H1 (cell line): ENCODE results near the gene AKIRIN2. TPM values are rescaled to one million over a fixed set of nuclear protein-coding genes. Genes with fewer than 3 reads are reported as not detected.

Experiments used
- CTCF ChIA-PET: fragments of 300-600 bp; sonication (Branson Sonifier 250); formaldehyde crosslinking; loops from one replicate; lab custom pipeline; 2021; ENCODE audit not compliant: partially characterized antibody; lab: Charles Lee
- POLR2A ChIA-PET: fragments of 300-600 bp; sonication (Branson Sonifier 250); formaldehyde crosslinking; loops from one replicate; lab custom pipeline; 2021; ENCODE audit warnings: inconsistent platforms; ENCODE audit not compliant: partially characterized antibody; lab: Charles Lee
- DNase-seq, 2 experiments: peaks; one replicate each; pipeline versions ENCODE4 v3.0.0 to v3.0.0-alpha.2; 2010 to 2022; ENCODE audit warnings: low spot score in 2 of 2, low read depth in 1 of 2, mixed read lengths in 1 of 2
- FAIRE-seq: peaks from 2 replicates; lab custom pipeline; 2011; peaks lifted over from hg19 to GRCh38; lab: Jason Lieb, UNC
- H2AFZ ChIP-seq: 2 replicates; pipeline ENCODE4 v1.8.1; 2012; ENCODE audit warnings: low read length, inconsistent platforms
- H2AK5ac ChIP-seq: 2 replicates; pipeline ENCODE4 v1.6.1; 2013; ENCODE audit warnings: low read depth, low read length
- H2BK120ac ChIP-seq: replicated peaks from 2 replicates; pipeline ENCODE3; 2013; ENCODE audit warnings: low read depth, low read length, inconsistent platforms
- H2BK12ac ChIP-seq: 2 replicates; pipeline ENCODE4 v1.6.1; 2013; ENCODE audit warnings: low read depth, low read length
- H2BK15ac ChIP-seq: 2 replicates; pipeline ENCODE4 v1.6.1; 2013; ENCODE audit warnings: low read length
- H2BK20ac ChIP-seq: 2 replicates; pipeline ENCODE4 v1.6.1; 2013; ENCODE audit warnings: low read length
- H2BK5ac ChIP-seq: 2 replicates; pipeline ENCODE4 v1.6.1; 2013; ENCODE audit warnings: low read depth, low read length
- H3K14ac ChIP-seq: 2 replicates; pipeline ENCODE4 v1.6.1; 2013; ENCODE audit warnings: inconsistent platforms; ENCODE audit not compliant: insufficient read length
- H3K18ac ChIP-seq: 2 replicates; pipeline ENCODE4 v1.6.1; 2013; ENCODE audit warnings: low read length; ENCODE audit errors: extremely low read depth
- H3K23ac ChIP-seq: 2 replicates; pipeline ENCODE4 v1.6.1; 2013; ENCODE audit warnings: inconsistent platforms; ENCODE audit not compliant: insufficient read length
- H3K23me2 ChIP-seq: 2 replicates; pipeline ENCODE4 v1.6.1; 2013; ENCODE audit warnings: low read depth, low read length
- H3K27ac ChIP-seq: 2 replicates; pipeline ENCODE4 v1.6.1; 2011; ENCODE audit warnings: low read depth, low read length, inconsistent platforms
- H3K27me3 ChIP-seq, 4 experiments: replicated peaks in 1 of 4; 1 replicate in 1 of 4; 2 replicates in 3 of 4; pipeline versions ENCODE4 v1.6.1 to v1.8.1; 2011 to 2013; ENCODE audit warnings: low read length in 3 of 4, mild to moderate bottlenecking in 3 of 4, inconsistent platforms in 2 of 4, mixed read lengths in 2 of 4, moderate library complexity in 1 of 4; ENCODE audit not compliant: control insufficient read depth in 3 of 4, insufficient read depth in 3 of 4; ENCODE audit errors: extremely low read depth in 1 of 4
- H3K36me3 ChIP-seq, 4 experiments: 2 replicates each; pipeline versions ENCODE4 v1.6.1 to v1.8.1; 2011 to 2013; ENCODE audit warnings: mild to moderate bottlenecking in 4 of 4, low read length in 3 of 4, moderate library complexity in 2 of 4, control low read depth in 1 of 4, inconsistent platforms in 1 of 4; ENCODE audit not compliant: insufficient read depth in 4 of 4, control insufficient read depth in 2 of 4
- H3K4ac ChIP-seq: replicated peaks from 2 replicates; pipeline ENCODE3; 2013; ENCODE audit warnings: low read length, low read depth, mixed read lengths, inconsistent platforms; ENCODE audit not compliant: insufficient read length
- H3K4me1 ChIP-seq, 4 experiments: replicated peaks in 1 of 4; 1 replicate in 1 of 4; 2 replicates in 3 of 4; pipeline versions ENCODE4 v1.6.1 to v1.8.1; 2011 to 2013; ENCODE audit warnings: low read length in 3 of 4, inconsistent platforms in 2 of 4, mixed read lengths in 1 of 4; ENCODE audit not compliant: insufficient read depth in 4 of 4, control insufficient read depth in 3 of 4
- H3K4me2 ChIP-seq, 2 experiments: 2 replicates each; pipeline versions ENCODE4 v1.6.1 to v1.8.1; 2011 to 2013; ENCODE audit warnings: low read depth in 2 of 2, low read length in 2 of 2, control low read depth in 1 of 2, inconsistent platforms in 1 of 2, mild to moderate bottlenecking in 1 of 2; ENCODE audit not compliant: insufficient read depth in 1 of 2
- H3K4me3 ChIP-seq, 4 experiments: fragments of 200-600, 300-600 bp in 1 of 4; sonication (generic), shearing (Covaris generic), sonication (Bioruptor Twin) in 1 of 4; 2 replicates each; pipeline versions ENCODE4 v1.5.1 to v1.8.1; 2011 to 2016; ENCODE audit warnings: low read length in 4 of 4, low read depth in 3 of 4, control low read depth in 2 of 4, inconsistent platforms in 2 of 4, mild to moderate bottlenecking in 2 of 4, mixed read lengths in 1 of 4, moderate library complexity in 1 of 4; ENCODE audit not compliant: insufficient read depth in 2 of 4; ENCODE audit errors: extremely low read depth in 1 of 4
- H3K56ac ChIP-seq: replicated peaks from 2 replicates; pipeline ENCODE3; 2013; ENCODE audit warnings: low read depth, mild to moderate bottlenecking, mixed read lengths, low read length, inconsistent platforms; ENCODE audit not compliant: insufficient read length
- H3K79me1 ChIP-seq: 2 replicates; pipeline ENCODE4 v1.6.1; 2013; ENCODE audit warnings: low read depth, low read length, control low read depth
- H3K79me2 ChIP-seq, 2 experiments: 2 replicates each; pipeline versions ENCODE4 v1.6.1 to v1.8.1; 2012 to 2013; ENCODE audit warnings: low read length in 2 of 2, mild to moderate bottlenecking in 2 of 2, inconsistent platforms in 1 of 2; ENCODE audit not compliant: insufficient read depth in 2 of 2, control insufficient read depth in 1 of 2
- H3K9ac ChIP-seq, 4 experiments: replicated peaks in 1 of 4; 1 replicate in 1 of 4; 2 replicates in 3 of 4; pipeline versions ENCODE4 v1.6.1 to v1.8.1; 2011 to 2013; ENCODE audit warnings: low read depth in 3 of 4, low read length in 3 of 4, control low read depth in 2 of 4, mild to moderate bottlenecking in 2 of 4, moderate library complexity in 2 of 4, inconsistent platforms in 1 of 4; ENCODE audit errors: extremely low read depth in 1 of 4
- H3K9me3 ChIP-seq, 2 experiments: 2 replicates each; pipeline versions ENCODE4 v1.6.1 to v1.8.1; 2012 to 2013; ENCODE audit warnings: mild to moderate bottlenecking in 2 of 2, moderate library complexity in 2 of 2, control low read depth in 1 of 2, inconsistent platforms in 1 of 2, low read depth in 1 of 2, low read length in 1 of 2, mixed read lengths in 1 of 2; ENCODE audit not compliant: insufficient read depth in 2 of 2
- H4K20me1 ChIP-seq, 2 experiments: replicated peaks in 1 of 2; 2 replicates each; pipeline versions ENCODE3 to v1.8.1; 2011 to 2013; ENCODE audit warnings: inconsistent platforms in 2 of 2, low read length in 2 of 2, mild to moderate bottlenecking in 1 of 2; ENCODE audit not compliant: insufficient read depth in 2 of 2, control insufficient read depth in 1 of 2
- H4K5ac ChIP-seq: 2 replicates; pipeline ENCODE4 v1.6.1; 2013; ENCODE audit warnings: low read length, low read depth, mixed read lengths, inconsistent platforms; ENCODE audit not compliant: insufficient read length
- H4K8ac ChIP-seq: 2 replicates; pipeline ENCODE4 v1.8.0; 2013; ENCODE audit warnings: mild to moderate bottlenecking, moderate library complexity, low read length, inconsistent platforms; ENCODE audit not compliant: insufficient read depth; ENCODE audit errors: extremely low read depth
- H4K91ac ChIP-seq: replicated peaks from 2 replicates; pipeline ENCODE3; 2013; ENCODE audit warnings: low read length, mixed read lengths, inconsistent platforms; ENCODE audit not compliant: insufficient read length
- BCL11A ChIP-seq, 2 experiments: IDR thresholded peaks; one replicate each; pipeline ENCODE4 v1.6.1; 2011; ENCODE audit warnings: low read depth in 2 of 2, low read length in 2 of 2, mild to moderate bottlenecking in 2 of 2
- CBX8 ChIP-seq: fragments of 300-800, 300-1000 bp; sonication (generic); IDR thresholded peaks from 2 replicates; pipeline ENCODE4 v1.7.1; 2016; ENCODE audit warnings: low read depth, low read length, borderline replicate concordance
- CTBP2 ChIP-seq: IDR thresholded peaks from 2 replicates; pipeline ENCODE4 v1.7.0; 2011; ENCODE audit warnings: borderline replicate concordance, mild to moderate bottlenecking, moderate library complexity, mixed read lengths, low read length; ENCODE audit not compliant: insufficient read depth, insufficient read length
- FOSL1 ChIP-seq: IDR thresholded peaks from 2 replicates; pipeline ENCODE4 v1.6.1; 2011; ENCODE audit warnings: mild to moderate bottlenecking, low read depth, low read length, moderate library complexity; ENCODE audit not compliant: insufficient read depth
- MAFK ChIP-seq: IDR thresholded peaks from 2 replicates; pipeline ENCODE4 v1.6.1; 2012; ENCODE audit warnings: low read depth, mild to moderate bottlenecking, improper control_type of control experiment, low read length
- NANOG ChIP-seq: IDR thresholded peaks from 2 replicates; pipeline ENCODE4 v1.6.1; 2011; ENCODE audit warnings: low read length, low read depth, mild to moderate bottlenecking, inconsistent platforms; ENCODE audit not compliant: insufficient read depth, poor library complexity, severe bottlenecking
- RAD21 ChIP-seq, 2 experiments: IDR thresholded peaks in 1 of 2; conservative IDR thresholded peaks in 1 of 2; 2 replicates each; pipeline ENCODE4 v1.6.1; 2011; ENCODE audit warnings: low read depth in 2 of 2, low read length in 2 of 2, improper control_type of control experiment in 1 of 2, inconsistent platforms in 1 of 2, mild to moderate bottlenecking in 1 of 2, moderate library complexity in 1 of 2
- RNF2 ChIP-seq: fragments of 200-900, 300-1000 bp; sonication (generic); IDR thresholded peaks from 2 replicates; pipeline ENCODE4 v1.7.1; 2016; ENCODE audit warnings: borderline replicate concordance, low read depth, mild to moderate bottlenecking, antibody characterized with exemption, low read length; ENCODE audit not compliant: poor library complexity, severe bottlenecking; ENCODE audit errors: missing control alignments
- SP1 ChIP-seq: IDR thresholded peaks from 2 replicates; pipeline ENCODE4 v1.6.1; 2011; ENCODE audit warnings: low read depth, low read length
- SP2 ChIP-seq: IDR thresholded peaks from 2 replicates; pipeline ENCODE4 v1.6.1; 2012; ENCODE audit warnings: mild to moderate bottlenecking, low read length, inconsistent platforms
- TAF1 ChIP-seq: IDR thresholded peaks from 2 replicates; pipeline ENCODE4 v1.6.1; 2011; ENCODE audit warnings: mild to moderate bottlenecking, low read depth, low read length
- WGBS, 2 experiments: shearing (Covaris generic) in 1 of 2; methylation state at CpG; one replicate each; pipeline versions ENCODE4 v1.1.6 to v1.1.7; 2013 to 2015; ENCODE audit warnings: low lambda C conversion rate in 2 of 2, mixed read lengths in 2 of 2, inconsistent platforms in 1 of 2, low coverage in 1 of 2, missing lambda C conversion rate in 1 of 2; ENCODE audit not compliant: insufficient replicate concordance in 2 of 2, insufficient coverage in 1 of 2, insufficient read length in 1 of 2; ENCODE audit errors: extremely low coverage in 1 of 2, missing lambda C conversion rate in 1 of 2; 5-methylcytosine and 5-hydroxymethylcytosine counted together
- polyA plus RNA-seq, 7 experiments: library from polyadenylated mRNA; depleted of rRNA in 3 of 7; stranded (reverse) in 5 of 7; unstranded in 2 of 7; fragments of >200 nt in 5 of 7; fragments of 200-250 nt in 2 of 7; gene quantifications; 1 replicate in 5 of 7; 2 replicates in 1 of 7; 4 replicates in 1 of 7; pipeline versions ENCODE4 v1.2.1 to v1.2.3, GENCODE V29; 2011 to 2013; ENCODE audit warnings: missing spikeins in 2 of 7, mixed read lengths in 2 of 7
- total RNA-seq: library from RNA; stranded (reverse); fragmentation: NEBNext Ultra II Directional; extraction: Animal tissue kit (Norgen Biotek cat#: 25700); gene quantifications from 2 replicates; pipeline ENCODE4 v1.2.1, GENCODE V29; 2021

Gene AKIRIN2
- total and polyA plus RNA-seq, 2 of the 8 experiments (the other 6 are each of a cell fraction or from before 2014, with no cell fraction given) = 35.6 to 75.3 TPM

GRCh38 chr6:87641065-87641692 is 60.9 kb downstream of the AKIRIN2 start:
- no peak overlapping the region for H2BK120ac ChIP-seq
- H2BK15ac ChIP-seq = no peak overlapping the region
- no peak overlapping the region for H3K14ac ChIP-seq
- no peaks in the 10 kb centered on the region for H3K9me3 ChIP-seq
- H3K27me3 ChIP-seq = no peaks in the 10 kb centered on the region
- H3K4me2 ChIP-seq = no peak overlapping the region
- peaks cover 0 to 3% of the 10 kb centered on the region in 2 experiments for H4K20me1 ChIP-seq
- H3K23ac ChIP-seq = no peak overlapping the region
- no peaks in the 10 kb centered on the region for H3K79me1 ChIP-seq
- CTCF ChIA-PET = interaction anchor here (0.5 to 1.6 kb wide), 4 partner anchors 9 to 509 kb away, joined by 3 read pairs; no protein-coding TSS in a partner anchor
- no peak overlapping the region for H3K4me3 ChIP-seq
- H2BK20ac ChIP-seq = no peak overlapping the region
- H3K23me2 ChIP-seq = no peaks in the 10 kb centered on the region
- TF ChIP-seq CTBP2 = no peak
- no peak for TF ChIP-seq RAD21 (IDR thresholded peaks at IDR 0.05 in 1 of 2, conservative IDR thresholded peaks at IDR 0.05 in 1 of 2; ENCODE audit: low read depth in 2 of 2, low read length in 2 of 2)
- no peak for TF ChIP-seq CBX8
- no peak for TF ChIP-seq NANOG
- no peak for TF ChIP-seq BCL11A (IDR thresholded peaks at IDR 0.05; ENCODE audit: low read depth in 2 of 2, low read length in 2 of 2)
- TF ChIP-seq SP2 = no peak
- TF ChIP-seq SP1 = no peak
- TF ChIP-seq RNF2 = no peak
- no peak for TF ChIP-seq MAFK
- no peak for TF ChIP-seq TAF1
- TF ChIP-seq FOSL1 = no peak
- no peak overlapping the region for H2BK5ac ChIP-seq
- no peak overlapping the region for H4K91ac ChIP-seq
- no peak overlapping the region for H4K8ac ChIP-seq
- no peak overlapping the region for H3K18ac ChIP-seq
- FAIRE-seq (no peak), DNase-seq (no peak)
- no peak overlapping the region for H3K9ac ChIP-seq
- H3K79me2 ChIP-seq = no peaks in the 10 kb centered on the region
- peaks cover 0 to 3% (median 0%) of the 10 kb centered on the region in 4 experiments; a peak in 1 of 7 replicates for H3K4me1 ChIP-seq
- H3K27ac ChIP-seq = no peak overlapping the region
- H3K4ac ChIP-seq = no peak overlapping the region
- WGBS, 2 experiments = 96% methylated on average over 1 of the region's 1 CpG; no CpG with 5 or more reads in 1 of the 2 experiments
- POLR2A ChIA-PET = interaction anchor here (0.8 to 3.0 kb wide), 3 partner anchors 12 to 61 kb away, joined by 3 to 12 read pairs (median 3); partner anchors contain the start of gene AKIRIN2
- peaks cover 0 to 23% (median 8%) of the 10 kb centered on the region in 4 experiments; a peak in 6 of 8 replicates for H3K36me3 ChIP-seq
- no peak overlapping the region for H2AK5ac ChIP-seq
- H2AFZ ChIP-seq = no peak overlapping the region
- no peak overlapping the region for H2BK12ac ChIP-seq
- H4K5ac ChIP-seq = no peak overlapping the region
- no peak overlapping the region for H3K56ac ChIP-seq
